ENCODE measurements around the gene OPN4. TPM values are rescaled to one million over a fixed set of nuclear protein-coding genes. Genes with fewer than 3 reads are reported as not detected.

Gene OPN4
- total and polyA plus RNA-seq, 2 of the 8 experiments (the other 6 are each of a cell fraction or from before 2014, with no cell fraction given), result not detected

DNA sequence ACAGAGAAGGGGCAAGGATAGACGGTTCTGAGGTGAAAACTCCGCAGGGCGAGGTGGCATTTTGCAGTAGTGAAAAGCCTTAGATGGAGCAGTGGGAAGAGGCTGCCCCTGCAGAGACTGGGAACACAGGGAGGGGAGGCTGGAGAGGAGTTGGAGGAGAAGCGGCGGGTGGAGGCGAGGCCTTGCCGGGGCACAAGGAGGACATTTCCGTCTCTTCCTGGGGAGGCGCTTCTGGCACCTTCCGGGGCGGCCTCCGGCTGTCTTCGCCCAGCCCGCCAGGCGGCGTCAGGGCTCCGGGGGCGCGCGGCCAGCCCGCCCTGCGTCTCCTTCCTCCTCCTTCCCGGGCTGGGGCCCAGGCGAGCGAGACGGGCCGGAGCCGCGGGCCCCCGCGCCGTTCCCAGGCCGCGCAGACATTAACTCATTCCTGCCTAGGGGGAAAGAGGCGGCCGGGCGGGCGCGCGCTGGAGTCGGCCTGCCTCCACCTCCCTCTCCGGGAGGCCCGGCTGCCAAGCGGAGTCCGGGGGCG is 56.7 kb downstream of the OPN4 start:
- Histone ChIP-seq H2BK120ac (replicated peaks; ENCODE audit: low read depth, low read length) (peak overlapping the region; percentile 97), H2BK5ac (ENCODE audit: low read depth, low read length) (peak overlapping the region; percentile 82; the same call in 1 of the 2 replicates), H3K27me3 (replicated peaks in 1 of 4; ENCODE audit: control insufficient read depth in 3 of 4, extremely low read depth in 1 of 4, insufficient read depth in 3 of 4, low read length in 3 of 4) (no peaks in the 10 kb centered on the region), H3K79me2 (ENCODE audit: control insufficient read depth in 1 of 2, insufficient read depth in 2 of 2, low read length in 2 of 2) (no peaks in the 10 kb centered on the region), H3K79me1 (ENCODE audit: low read depth, low read length) (no peaks in the 10 kb centered on the region), H2AFZ (ENCODE audit: low read length) (peak overlapping the region; percentile 88), H3K9me3 (ENCODE audit: insufficient read depth in 2 of 2, low read depth in 1 of 2, low read length in 1 of 2) (no peaks in the 10 kb centered on the region), H2BK15ac (ENCODE audit: low read length) (peak overlapping the region; percentile 94; the same call in 1 of the 2 replicates), H2BK20ac (ENCODE audit: low read length) (peak overlapping the region; percentile 80), H3K23me2 (ENCODE audit: low read depth, low read length) (peaks cover 6% of the 10 kb centered on the region; the same call in 1 of the 2 replicates), H3K4me2 (ENCODE audit: insufficient read depth in 1 of 2, low read depth in 2 of 2, low read length in 2 of 2) (peak overlapping the region; percentile 90 to 93), H3K36me3 (ENCODE audit: control insufficient read depth in 2 of 4, insufficient read depth in 4 of 4, low read length in 3 of 4) (no peaks in the 10 kb centered on the region), H3K56ac (replicated peaks; ENCODE audit: insufficient read length, low read depth, low read length) (no peak overlapping the region), H3K9ac (replicated peaks in 1 of 4; ENCODE audit: extremely low read depth in 1 of 4, low read depth in 3 of 4, low read length in 3 of 4) (peak overlapping the region in 2 of 4 experiments; percentile 38 to 63; a peak in 3 of 7 replicates), H4K20me1 (replicated peaks in 1 of 2; ENCODE audit: control insufficient read depth in 1 of 2, insufficient read depth in 2 of 2, low read length in 2 of 2) (no peaks in the 10 kb centered on the region), H3K4me1 (replicated peaks in 1 of 4; ENCODE audit: control insufficient read depth in 3 of 4, insufficient read depth in 4 of 4, low read length in 3 of 4) (peaks cover 3 to 28% (median 12%) of the 10 kb centered on the region in 4 experiments), H3K14ac (ENCODE audit: insufficient read length) (peak overlapping the region; percentile 35), H3K4me3 (ENCODE audit: extremely low read depth in 1 of 4, insufficient read depth in 2 of 4, low read depth in 3 of 4, low read length in 4 of 4) (peak overlapping the region; percentile 46 to 67 (median 54)), H4K5ac (ENCODE audit: insufficient read length, low read depth, low read length) (peak overlapping the region; percentile 24), H3K27ac (ENCODE audit: low read depth, low read length) (no peak overlapping the region; the same call in 1 of the 2 replicates), H4K91ac (replicated peaks; ENCODE audit: insufficient read length, low read length) (peak overlapping the region; percentile 98), H3K4ac (replicated peaks; ENCODE audit: insufficient read length, low read depth, low read length) (peak overlapping the region; percentile 99), H2AK5ac (ENCODE audit: low read depth, low read length) (peak overlapping the region; percentile 94; the same call in 1 of the 2 replicates), H3K18ac (ENCODE audit: extremely low read depth, low read length) (peak overlapping the region; percentile 76), H4K8ac (ENCODE audit: extremely low read depth, insufficient read depth, low read length) (peak overlapping the region; percentile 81), H3K23ac (ENCODE audit: insufficient read length) (no peak overlapping the region), H2BK12ac (ENCODE audit: low read depth, low read length) (peak overlapping the region; percentile 94; the same call in 1 of the 2 replicates)
- FAIRE-seq (no peak), DNase-seq (ENCODE audit: low read depth in 1 of 2, low spot score in 2 of 2) (peak; percentile 68 to 92)
- 16% methylated on average over 17 of the region's 46 CpGs; no CpG with 5 or more reads in 1 of the 2 experiments for WGBS, 2 experiments (ENCODE audit: extremely low coverage in 1 of 2, insufficient coverage in 1 of 2, insufficient read length in 1 of 2, insufficient replicate concordance in 2 of 2, low coverage in 1 of 2, low lambda C conversion rate in 2 of 2, missing lambda C conversion rate in 1 of 2)
- ChIA-PET CTCF (ENCODE audit: partially characterized antibody) (interaction anchor here (0.9 to 9.3 kb wide), 9 partner anchors 12 to 191 kb away, joined by 3 to 59 read pairs (median 5); no protein-coding TSS in a partner anchor), POLR2A (ENCODE audit: partially characterized antibody) (interaction anchor here (0.7 to 5.7 kb wide), 8 partner anchors 11 to 185 kb away, joined by 3 to 45 read pairs (median 4); partner anchors contain the start of gene BMPR1A)
- TF ChIP-seq HDAC2 (IDR thresholded peaks at IDR 0.05; ENCODE audit: borderline replicate concordance in 1 of 2, low read depth in 2 of 2, low read length in 2 of 2) (no peak), POU5F1 (IDR thresholded peaks at IDR 0.05; ENCODE audit: low read depth, low read length) (no peak), ZNF274 (IDR thresholded peaks at IDR 0.05; ENCODE audit: borderline replicate concordance, extremely low read depth, low read length) (no peak), CBX5 (IDR thresholded peaks at IDR 0.05; ENCODE audit: low read depth, low read length) (no peak), EGR1 (IDR thresholded peaks at IDR 0.05; ENCODE audit: borderline replicate concordance, low read depth, low read length) (no peak), TAF1 (IDR thresholded peaks at IDR 0.05; ENCODE audit: low read depth, low read length) (0 out of 2 replicates have a peak, but pooled peaks have one; percentile 35), CTBP2 (IDR thresholded peaks at IDR 0.05; ENCODE audit: borderline replicate concordance, insufficient read depth, insufficient read length, low read length) (no peak), POLR2AphosphoS5 (IDR thresholded peaks at IDR 0.05; ENCODE audit: low read depth, low read length) (no peak), KDM1A (IDR thresholded peaks at IDR 0.05; ENCODE audit: borderline replicate concordance, low read length) (no peak), JUN (IDR thresholded peaks at IDR 0.05; ENCODE audit: low read depth, low read length) (no peak), BRCA1 (IDR thresholded peaks at IDR 0.05; ENCODE audit: low read depth, low read length) (no peak), RNF2 (IDR thresholded peaks at IDR 0.05; ENCODE audit: borderline replicate concordance, low read depth, low read length, missing control alignments, poor library complexity, severe bottlenecking) (no peak)

All from H1 (cell line).